SK-N-SH (cell line): ENCODE measurements around the gene UCN. TPM values are rescaled to one million over a fixed set of nuclear protein-coding genes. Genes with fewer than 3 reads are reported as not detected.

Experiments
- CTCF ChIA-PET: fragments of 300-600, 350-600 bp; formaldehyde crosslinking; extraction: SDS; loops from one replicate; lab custom pipeline; 2021; lab: Yijun Ruan, JAX
- POLR2A ChIA-PET: fragments of 350-600 bp; sonication (Branson Sonifier 250); formaldehyde crosslinking; extraction: SDS; loops from one replicate; lab custom pipeline; 2020; ENCODE audit warnings: antibody characterized with exemption, inconsistent platforms; lab: Yijun Ruan, JAX
- DNase-seq: peaks from one replicate; pipeline ENCODE4 v3.0.0; 2012
- H2AFZ ChIP-seq: fragments of 200-600 bp; sonication (generic); 2 replicates; pipeline ENCODE4 v1.8.1; 2016; ENCODE audit warnings: antibody characterized with exemption, mild to moderate bottlenecking, low read depth
- H3F3A ChIP-seq: fragments of 200-600 bp; sonication (generic); replicated peaks from 2 replicates; pipeline ENCODE3; 2016; ENCODE audit warnings: antibody characterized with exemption, mild to moderate bottlenecking; ENCODE audit not compliant: insufficient read depth
- H3K27ac ChIP-seq, 2 experiments: fragments of 200-500 bp in 1 of 2; fragments of 200-600 bp in 1 of 2; sonication (Bioruptor generic) in 1 of 2; sonication (generic), shearing (Covaris generic) in 1 of 2; 2 replicates each; pipeline versions ENCODE4 v1.5.1 to v1.6.1; 2014 to 2016; ENCODE audit warnings: low read depth in 2 of 2, inconsistent platforms in 1 of 2, low read length in 1 of 2, mild to moderate bottlenecking in 1 of 2, mixed read lengths in 1 of 2
- H3K27me3 ChIP-seq: fragments of 200-600 bp; sonication (generic), shearing (Covaris generic); 2 replicates; pipeline ENCODE4 v1.6.1; 2016; ENCODE audit warnings: mixed run types; ENCODE audit not compliant: insufficient read depth
- H3K36me3 ChIP-seq, 2 experiments: fragments of 200-500 bp in 1 of 2; fragments of 200-600 bp in 1 of 2; sonication (Bioruptor generic) in 1 of 2; sonication (generic) in 1 of 2; replicated peaks in 1 of 2; 2 replicates each; pipeline versions ENCODE3 to v1.5.1; 2014 to 2016; ENCODE audit warnings: low read length in 1 of 2, mild to moderate bottlenecking in 1 of 2; ENCODE audit not compliant: insufficient read depth in 2 of 2, control insufficient read depth in 1 of 2
- H3K4me1 ChIP-seq, 2 experiments: fragments of 200-500 bp in 1 of 2; fragments of 200-600 bp in 1 of 2; sonication (Bioruptor generic) in 1 of 2; sonication (generic), shearing (Covaris generic) in 1 of 2; 2 replicates each; pipeline versions ENCODE4 v1.5.1 to v1.6.1; 2014 to 2016; ENCODE audit warnings: low read depth in 1 of 2, low read length in 1 of 2, mixed run types in 1 of 2; ENCODE audit not compliant: insufficient read depth in 2 of 2, control insufficient read depth in 1 of 2
- H3K4me2 ChIP-seq: fragments of 200-600 bp; sonication (generic), shearing (Covaris generic); 2 replicates; pipeline ENCODE4 v1.6.1; 2017; ENCODE audit warnings: mixed run types
- H3K4me3 ChIP-seq, 2 experiments: fragments of 200-500 bp in 1 of 2; fragments of 200-600 bp in 1 of 2; sonication (Bioruptor generic) in 1 of 2; sonication (generic), shearing (Covaris generic) in 1 of 2; 2 replicates each; pipeline versions ENCODE4 v1.5.1 to v1.8.1; 2014 to 2016; ENCODE audit warnings: low read depth in 2 of 2, inconsistent platforms in 1 of 2, low read length in 1 of 2, mild to moderate bottlenecking in 1 of 2, mixed read lengths in 1 of 2, moderate library complexity in 1 of 2
- H3K79me2 ChIP-seq: fragments of 200-600 bp; sonication (generic); 2 replicates; pipeline ENCODE4 v1.8.1; 2017; ENCODE audit warnings: mild to moderate bottlenecking; ENCODE audit not compliant: insufficient read depth
- H3K9ac ChIP-seq: fragments of 200-600 bp; sonication (generic); 2 replicates; pipeline ENCODE4 v1.6.1; 2017; ENCODE audit warnings: mixed run types
- H3K9me2 ChIP-seq: fragments of 200-600 bp; sonication (generic); 2 replicates; pipeline ENCODE4 v1.6.1; 2017; ENCODE audit warnings: mixed run types
- H3K9me3 ChIP-seq: fragments of 200-600 bp; sonication (generic); 2 replicates; pipeline ENCODE4 v1.6.1; 2017; ENCODE audit warnings: mixed run types, mild to moderate bottlenecking, moderate library complexity
- H4K20me1 ChIP-seq: fragments of 200-600 bp; sonication (generic); 2 replicates; pipeline ENCODE4 v1.6.1; 2017; ENCODE audit warnings: mild to moderate bottlenecking, mixed run types; ENCODE audit not compliant: insufficient read depth
- CHD2 ChIP-seq: fragments of 150-350 bp; IDR thresholded peaks from 2 replicates; pipeline ENCODE4 v1.6.1; 2018; ENCODE audit warnings: low read length; ENCODE audit not compliant: partially characterized antibody
- EZH2phosphoT487 ChIP-seq: fragments of 200-600 bp; sonication (generic); IDR thresholded peaks from 2 replicates; pipeline ENCODE4 v1.6.1; 2017; ENCODE audit warnings: low read depth, mixed run types, mild to moderate bottlenecking, antibody characterized with exemption, moderate library complexity, borderline replicate concordance
- FOXJ3 ChIP-seq: sonication (generic); formaldehyde crosslinking; IDR thresholded peaks from 2 replicates; pipeline ENCODE4 v1.5.1; 2020; ENCODE audit warnings: mild to moderate bottlenecking, missing genetic modification reagents
- NFIC ChIP-seq: IDR thresholded peaks from 2 replicates; pipeline ENCODE4 v1.4.0; 2012; ENCODE audit warnings: borderline replicate concordance
- NRF1 ChIP-seq: IDR thresholded peaks from 2 replicates; pipeline ENCODE4 v1.6.1; 2012; ENCODE audit warnings: low read depth, mild to moderate bottlenecking, low read length
- RAD21 ChIP-seq: IDR thresholded peaks from 2 replicates; pipeline ENCODE4 v1.6.1; 2012; ENCODE audit warnings: mild to moderate bottlenecking, low read length
- RFX5 ChIP-seq: IDR thresholded peaks from 2 replicates; pipeline ENCODE4 v1.6.1; 2012; ENCODE audit warnings: mild to moderate bottlenecking, improper control_type of control experiment, low read length
- TEAD4 ChIP-seq: IDR thresholded peaks from 2 replicates; pipeline ENCODE4 v1.4.0; 2012; ENCODE audit warnings: mild to moderate bottlenecking, borderline replicate concordance; ENCODE audit not compliant: insufficient read depth
- ZBTB33 ChIP-seq: IDR thresholded peaks from 2 replicates; pipeline ENCODE4 v1.4.0; 2012; ENCODE audit warnings: low read depth, borderline replicate concordance
- WGBS: methylation state at CpG from one replicate; pipeline ENCODE4 v1.1.6; 2017; ENCODE audit warnings: low lambda C conversion rate; 5-methylcytosine and 5-hydroxymethylcytosine counted together
- polyA plus RNA-seq, 3 experiments: library from polyadenylated mRNA; depleted of rRNA; stranded (reverse); fragments of >200 nt; gene quantifications; 2 replicates each; pipeline ENCODE4 v1.2.3, GENCODE V29; 2012
- TF ChIP-seq, protein P1 (sequence below): fragments of 200-600 bp; sonication (generic); IDR thresholded peaks from 2 replicates; pipeline ENCODE4 v1.6.1; 2017; ENCODE audit warnings: antibody characterized with exemption, mild to moderate bottlenecking, moderate library complexity
- TF ChIP-seq, protein P2 (sequence below): IDR thresholded peaks from 2 replicates; pipeline ENCODE4 v1.4.0; 2012; ENCODE audit warnings: low read depth, borderline replicate concordance
- TF ChIP-seq, protein P3 (sequence below): IDR thresholded peaks from 2 replicates; pipeline ENCODE4 v1.6.1; 2012; ENCODE audit warnings: mild to moderate bottlenecking, low read depth, low read length, moderate library complexity

UCN gene
- polyA plus RNA-seq, 1 of the 3 experiments (the other 2 are of a cell fraction): 2.8 TPM

DNA sequence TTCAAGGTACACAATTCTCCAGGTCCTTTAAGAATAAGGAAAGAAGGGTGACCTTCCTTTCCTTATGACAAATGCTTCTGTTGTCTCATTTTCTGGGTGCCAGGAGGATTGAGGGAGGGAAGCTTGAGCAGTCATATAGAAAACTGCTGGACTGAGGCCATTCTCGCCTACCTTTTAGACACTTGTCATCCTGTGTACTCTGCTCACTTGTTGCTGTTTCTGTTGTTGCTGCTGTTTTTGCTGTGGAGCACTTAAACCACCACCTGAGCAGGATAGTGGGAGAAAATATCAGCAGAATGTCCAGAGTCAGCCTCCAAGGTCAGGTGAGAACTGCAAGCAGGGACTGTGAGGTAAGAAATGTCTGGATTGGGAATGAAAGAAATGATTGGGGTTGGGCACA lies 30.2 kb downstream of the UCN start:
- H3K27ac ChIP-seq: no peak overlapping the region
- H2AFZ ChIP-seq: no peak overlapping the region
- H3K4me1 ChIP-seq: peaks cover 0 to 21% of the 10 kb centered on the region in 2 experiments; a peak in 3 of 4 replicates
- H3K4me3 ChIP-seq: no peak overlapping the region
- TF ChIP-seq TEAD4: no peak
- TF ChIP-seq FOXJ3 (CRISPR knock-in tag): no peak
- TF ChIP-seq, protein P1, sequence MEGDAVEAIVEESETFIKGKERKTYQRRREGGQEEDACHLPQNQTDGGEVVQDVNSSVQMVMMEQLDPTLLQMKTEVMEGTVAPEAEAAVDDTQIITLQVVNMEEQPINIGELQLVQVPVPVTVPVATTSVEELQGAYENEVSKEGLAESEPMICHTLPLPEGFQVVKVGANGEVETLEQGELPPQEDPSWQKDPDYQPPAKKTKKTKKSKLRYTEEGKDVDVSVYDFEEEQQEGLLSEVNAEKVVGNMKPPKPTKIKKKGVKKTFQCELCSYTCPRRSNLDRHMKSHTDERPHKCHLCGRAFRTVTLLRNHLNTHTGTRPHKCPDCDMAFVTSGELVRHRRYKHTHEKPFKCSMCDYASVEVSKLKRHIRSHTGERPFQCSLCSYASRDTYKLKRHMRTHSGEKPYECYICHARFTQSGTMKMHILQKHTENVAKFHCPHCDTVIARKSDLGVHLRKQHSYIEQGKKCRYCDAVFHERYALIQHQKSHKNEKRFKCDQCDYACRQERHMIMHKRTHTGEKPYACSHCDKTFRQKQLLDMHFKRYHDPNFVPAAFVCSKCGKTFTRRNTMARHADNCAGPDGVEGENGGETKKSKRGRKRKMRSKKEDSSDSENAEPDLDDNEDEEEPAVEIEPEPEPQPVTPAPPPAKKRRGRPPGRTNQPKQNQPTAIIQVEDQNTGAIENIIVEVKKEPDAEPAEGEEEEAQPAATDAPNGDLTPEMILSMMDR: no peak
- TF ChIP-seq EZH2phosphoT487: no peak
- 30% methylated on average over 1 of the region's 1 CpG for WGBS
- H3K9me2 ChIP-seq: no peaks in the 10 kb centered on the region
- H3K9ac ChIP-seq: no peak overlapping the region
- no peaks in the 10 kb centered on the region for H4K20me1 ChIP-seq
- CTCF ChIA-PET: interaction anchor here (2.0 to 18.0 kb wide), 5 partner anchors 10 to 199 kb away, joined by 5 to 392 read pairs (median 15); partner anchors contain the start of genes CAD, EMILIN1 and SLC30A3
- no peaks in the 10 kb centered on the region for H3K79me2 ChIP-seq
- H3K36me3 ChIP-seq: no peaks in the 10 kb centered on the region
- POLR2A ChIA-PET: interaction anchor here (0.6 kb wide), 1 partner anchor 215 kb away, joined by 3 read pairs; no protein-coding TSS in a partner anchor
- peaks cover 14% of the 10 kb centered on the region; the same call in 1 of the 2 replicates for H3K27me3 ChIP-seq
- no peak for DNase-seq
- H3K4me2 ChIP-seq: no peak overlapping the region
- no peaks in the 10 kb centered on the region for H3K9me3 ChIP-seq
- H3F3A ChIP-seq: no peaks in the 10 kb centered on the region

GRCh38 chr2:27275211-27276150 lies 32.8 kb downstream of the UCN start, which contains the start of gene DNAJC5G:
DNAJC5G (plus strand) TSS chr2:27275433; CDS start chr2:27276729, 1,296 bp downstream.
- Histone ChIP-seq H4K20me1 (no peaks in the 10 kb centered on the region), H3K27ac (no peak within 1 kb of the TSS), H3K9me3 (no peaks in the 10 kb centered on the region), H3K79me2 (no peaks in the 10 kb centered on the region), H3K4me2 (no peak within 1 kb of the TSS), H3K36me3 (no peaks in the 10 kb centered on the region), H3K27me3 (peaks cover 15% of the 10 kb centered on the region; the same call in 1 of the 2 replicates), H3F3A (no peaks in the 10 kb centered on the region), H3K4me1 (peaks cover 0 to 4% of the 10 kb centered on the region in 2 experiments; a peak in 1 of 4 replicates), H3K9ac (no peak within 1 kb of the TSS), H3K4me3 (no peak within 1 kb of the TSS), H3K9me2 (no peaks in the 10 kb centered on the region), H2AFZ (no peak within 1 kb of the TSS)
- no peak for DNase-seq
- POLR2A ChIA-PET: no interaction called here
- no peak for TF ChIP-seq ZBTB33
- TF ChIP-seq, protein P2, sequence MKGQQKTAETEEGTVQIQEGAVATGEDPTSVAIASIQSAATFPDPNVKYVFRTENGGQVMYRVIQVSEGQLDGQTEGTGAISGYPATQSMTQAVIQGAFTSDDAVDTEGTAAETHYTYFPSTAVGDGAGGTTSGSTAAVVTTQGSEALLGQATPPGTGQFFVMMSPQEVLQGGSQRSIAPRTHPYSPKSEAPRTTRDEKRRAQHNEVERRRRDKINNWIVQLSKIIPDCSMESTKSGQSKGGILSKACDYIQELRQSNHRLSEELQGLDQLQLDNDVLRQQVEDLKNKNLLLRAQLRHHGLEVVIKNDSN: no peak
- TF ChIP-seq NRF1: no peak
- no peak for TF ChIP-seq RFX5
- no peak for TF ChIP-seq CHD2
- TF ChIP-seq RAD21: no peak
- TF ChIP-seq NFIC: no peak
- TF ChIP-seq, protein P3, sequence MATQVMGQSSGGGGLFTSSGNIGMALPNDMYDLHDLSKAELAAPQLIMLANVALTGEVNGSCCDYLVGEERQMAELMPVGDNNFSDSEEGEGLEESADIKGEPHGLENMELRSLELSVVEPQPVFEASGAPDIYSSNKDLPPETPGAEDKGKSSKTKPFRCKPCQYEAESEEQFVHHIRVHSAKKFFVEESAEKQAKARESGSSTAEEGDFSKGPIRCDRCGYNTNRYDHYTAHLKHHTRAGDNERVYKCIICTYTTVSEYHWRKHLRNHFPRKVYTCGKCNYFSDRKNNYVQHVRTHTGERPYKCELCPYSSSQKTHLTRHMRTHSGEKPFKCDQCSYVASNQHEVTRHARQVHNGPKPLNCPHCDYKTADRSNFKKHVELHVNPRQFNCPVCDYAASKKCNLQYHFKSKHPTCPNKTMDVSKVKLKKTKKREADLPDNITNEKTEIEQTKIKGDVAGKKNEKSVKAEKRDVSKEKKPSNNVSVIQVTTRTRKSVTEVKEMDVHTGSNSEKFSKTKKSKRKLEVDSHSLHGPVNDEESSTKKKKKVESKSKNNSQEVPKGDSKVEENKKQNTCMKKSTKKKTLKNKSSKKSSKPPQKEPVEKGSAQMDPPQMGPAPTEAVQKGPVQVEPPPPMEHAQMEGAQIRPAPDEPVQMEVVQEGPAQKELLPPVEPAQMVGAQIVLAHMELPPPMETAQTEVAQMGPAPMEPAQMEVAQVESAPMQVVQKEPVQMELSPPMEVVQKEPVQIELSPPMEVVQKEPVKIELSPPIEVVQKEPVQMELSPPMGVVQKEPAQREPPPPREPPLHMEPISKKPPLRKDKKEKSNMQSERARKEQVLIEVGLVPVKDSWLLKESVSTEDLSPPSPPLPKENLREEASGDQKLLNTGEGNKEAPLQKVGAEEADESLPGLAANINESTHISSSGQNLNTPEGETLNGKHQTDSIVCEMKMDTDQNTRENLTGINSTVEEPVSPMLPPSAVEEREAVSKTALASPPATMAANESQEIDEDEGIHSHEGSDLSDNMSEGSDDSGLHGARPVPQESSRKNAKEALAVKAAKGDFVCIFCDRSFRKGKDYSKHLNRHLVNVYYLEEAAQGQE: no peak
- TF ChIP-seq, protein P1: no peak
- CTCF ChIA-PET: interaction anchor here (0.8 to 1.8 kb wide), 3 partner anchors 10 to 86 kb away, joined by 3 to 14 read pairs (median 7); no protein-coding TSS in a partner anchor
- WGBS: 84% methylated on average over 36 of the region's 39 CpGs
